Inflammatory macrophage treated with lipopolysaccharide for 1 hour (primary cell): ENCODE data around the gene UNK.

ENCODE experiments used
- DNase-seq, 2 donors: peaks; one replicate each; pipeline ENCODE4 v3.0.0-alpha.2; 2020 to 2022

The UNK gene

GRCh38 chr17:75822119-75822799, 37.7 kb downstream of the UNK start:
- no peak for DNase-seq

- no peak for DNase-seq
These were observed 38.2 kb downstream of the UNK start for GRCh38 chr17:75822800-75823166.

- DNase-seq, result no peak
These were observed 38.8 kb downstream of the UNK start for GRCh38 chr17:75823257-75824041.

GRCh38 chr17:75824050-75824552, 39.5 kb downstream of the UNK start:
- DNase-seq, result no peak

GRCh38 chr17:75824666-75825065, 40.1 kb downstream of the UNK start:
- DNase-seq, result no peak

- no peak for DNase-seq
These were observed 40.5 kb downstream of the UNK start for GRCh38 chr17:75825149-75825552.

- DNase-seq, result no peak
These were observed 41.3 kb downstream of the UNK start for GRCh38 chr17:75825748-75826370.

- no peak for DNase-seq
These were observed 42.1 kb downstream of the UNK start for GRCh38 chr17:75826561-75827307.

GRCh38 chr17:75827308-75828075, 42.9 kb downstream of the UNK start:
- peak in 1 of 2 donors; percentile 32 for DNase-seq

- no peak for DNase-seq
These were observed 43.4 kb downstream of the UNK start for GRCh38 chr17:75828076-75828400.

GRCh38 chr17:75828741-75829140, 44.1 kb downstream of the UNK start:
- no peak for DNase-seq

GRCh38 chr17:75829747-75830146, 45.1 kb downstream of the UNK start:
- no peak for DNase-seq

GRCh38 chr17:75830164-75831031, 45.8 kb downstream of the UNK start:
- DNase-seq, result no peak

- no peak for DNase-seq
These were observed 46.5 kb downstream of the UNK start for GRCh38 chr17:75831032-75831571.

GRCh38 chr17:75832164-75832651, 47.6 kb downstream of the UNK start:
- peak; percentile 77 to 82 for DNase-seq

- DNase-seq, result no peak
These were observed 48.2 kb downstream of the UNK start for GRCh38 chr17:75832652-75833400.

GRCh38 chr17:75834279-75834920, 49.8 kb downstream of the UNK start:
- no peak for DNase-seq

- DNase-seq, result no peak
These were observed 50.5 kb downstream of the UNK start for GRCh38 chr17:75834928-75835653.

- DNase-seq, result no peak
These were observed 51.0 kb downstream of the UNK start for GRCh38 chr17:75835654-75835987.
